GM21825 (cell line): ENCODE data around the gene AFG1L.
A peak's percentile ranks its signal among the peaks of the same experiment; 100 is the strongest.
"Not testable (repeated sequence)": the region's sequence is repeated elsewhere in the genome, so short reads cannot be mapped to it uniquely, and the experiment has no call there.

Experiments
- ATAC-seq: cut with Tn5 transposase; IDR thresholded peaks from one replicate; pipeline ENCODE4 v1.9.1; 2021; ENCODE audit warnings: mild to moderate bottlenecking, moderate library complexity; ENCODE audit not compliant: unreplicated experiment

The AFG1L gene

GRCh38 chr6:108550256-108550655 is 255.4 kb downstream of the AFG1L start:
- no peak for ATAC-seq

GRCh38 chr6:108555399-108556052 is 260.7 kb downstream of the AFG1L start:
- ATAC-seq: no peak

- ATAC-seq: no peak
These were observed 261.4 kb downstream of the AFG1L start for GRCh38 chr6:108556250-108556649.

GRCh38 chr6:108556866-108557493 is 262.1 kb downstream of the AFG1L start:
- no peak for ATAC-seq

GRCh38 chr6:108557494-108558371 is 262.9 kb downstream of the AFG1L start:
- ATAC-seq: no peak

- ATAC-seq: peak; percentile 57
These were observed 263.7 kb downstream of the AFG1L start for GRCh38 chr6:108558372-108559096.

GRCh38 chr6:108559097-108559883 is 264.4 kb downstream of the AFG1L start:
- peak; percentile 41 for ATAC-seq

GRCh38 chr6:108559884-108560462 is 265.1 kb downstream of the AFG1L start:
- ATAC-seq: peak; percentile 6

- no peak for ATAC-seq
These were observed 265.8 kb downstream of the AFG1L start, which contains the start of gene FOXO3 for GRCh38 chr6:108560463-108561308. FOXO3 (plus strand) TSS chr6:108560917; CDS start chr6:108561209, 292 bp downstream.

- ATAC-seq: not testable (repeated sequence)
These were observed 266.4 kb downstream of the AFG1L start for GRCh38 chr6:108561309-108561647.

- no peak for ATAC-seq
These were observed 267.1 kb downstream of the AFG1L start for GRCh38 chr6:108561742-108562502.

GRCh38 chr6:108562503-108562993 is 267.7 kb downstream of the AFG1L start:
- no peak for ATAC-seq

GRCh38 chr6:108563292-108563691 is 268.4 kb downstream of the AFG1L start:
- ATAC-seq: no peak

- ATAC-seq: no peak
These were observed 269.3 kb downstream of the AFG1L start for GRCh38 chr6:108564178-108564577.

- ATAC-seq: peak; percentile 65
These were observed 270.4 kb downstream of the AFG1L start for GRCh38 chr6:108565091-108565766.

- no peak for ATAC-seq
These were observed 271.0 kb downstream of the AFG1L start for GRCh38 chr6:108565893-108566292.

- no peak for ATAC-seq
These were observed 271.6 kb downstream of the AFG1L start for GRCh38 chr6:108566406-108566805.
